ENCODE data around the gene CPNE2.

- TF ChIP-seq FOXP2 (optimal IDR thresholded peaks at IDR 0.05; ENCODE audit: control extremely low read depth, extremely low read length, insufficient read depth) (no peak), POLR2AphosphoS5 (IDR thresholded peaks at IDR 0.05; ENCODE audit: borderline replicate concordance, low read depth, low read length) (no peak)
Measured at GRCh38 chr16:57127037-57127763, 34.8 kb downstream of the CPNE2 start.

All from SK-N-MC (cell line).